NCI-H774 (cell line): Measurements from ENCODE around the gene KRT35.
"Not testable (repeated sequence)": the region's sequence is repeated elsewhere in the genome, so short reads cannot be mapped to it uniquely, and the experiment has no call there.

Experiments used
- DNase-seq: peaks from one replicate; lab custom pipeline; 2025; lab: John Stamatoyannopoulos, UW

Gene KRT35

GRCh38 chr17:41453066-41453465 lies 27.9 kb downstream of the KRT35 start:
- no peak for DNase-seq

- no peak for DNase-seq
Measured at GRCh38 chr17:41452281-41452680, 28.7 kb downstream of the KRT35 start.

GRCh38 chr17:41451154-41451728 lies 29.7 kb downstream of the KRT35 start:
- no peak for DNase-seq

GRCh38 chr17:41449008-41449407 lies 31.9 kb downstream of the KRT35 start:
- no peak for DNase-seq

GRCh38 chr17:41448506-41448905 lies 32.4 kb downstream of the KRT35 start:
- no peak for DNase-seq

- no peak for DNase-seq
Measured at GRCh38 chr17:41446806-41447205, 34.1 kb downstream of the KRT35 start.

- DNase-seq: no peak
Measured at GRCh38 chr17:41444640-41445039, 36.3 kb downstream of the KRT35 start.

- no peak for DNase-seq
Measured at GRCh38 chr17:41444186-41444585, 36.8 kb downstream of the KRT35 start.

- DNase-seq: no peak
Measured at GRCh38 chr17:41442739-41443138, 38.2 kb downstream of the KRT35 start.

GRCh38 chr17:41440531-41441033 lies 40.4 kb downstream of the KRT35 start, which contains the start of gene KRT38:
KRT38 (minus strand) TSS chr17:41440983; CDS start chr17:41440921, 62 bp downstream.
- DNase-seq: no peak

GRCh38 chr17:41439375-41439774 lies 41.6 kb downstream of the KRT35 start:
- no peak for DNase-seq

- no peak for DNase-seq
Measured at GRCh38 chr17:41437769-41438168, 43.2 kb downstream of the KRT35 start.

- no peak for DNase-seq
Measured at GRCh38 chr17:41437254-41437653, 43.7 kb downstream of the KRT35 start.

- DNase-seq: no peak
Measured at GRCh38 chr17:41434415-41434814, 46.5 kb downstream of the KRT35 start.

- DNase-seq: no peak
Measured at GRCh38 chr17:41434005-41434404, 46.9 kb downstream of the KRT35 start.

- no peak for DNase-seq
Measured at GRCh38 chr17:41433586-41433985, 47.4 kb downstream of the KRT35 start.

GRCh38 chr17:41430376-41430775 lies 50.6 kb downstream of the KRT35 start:
- not testable (repeated sequence) for DNase-seq

GRCh38 chr17:41429667-41430066 lies 51.3 kb downstream of the KRT35 start:
- no peak for DNase-seq

GRCh38 chr17:41428591-41429291 lies 52.2 kb downstream of the KRT35 start:
- DNase-seq: no peak
